ENCODE data around the gene ZEB1.

ZEB1 gene

DNA sequence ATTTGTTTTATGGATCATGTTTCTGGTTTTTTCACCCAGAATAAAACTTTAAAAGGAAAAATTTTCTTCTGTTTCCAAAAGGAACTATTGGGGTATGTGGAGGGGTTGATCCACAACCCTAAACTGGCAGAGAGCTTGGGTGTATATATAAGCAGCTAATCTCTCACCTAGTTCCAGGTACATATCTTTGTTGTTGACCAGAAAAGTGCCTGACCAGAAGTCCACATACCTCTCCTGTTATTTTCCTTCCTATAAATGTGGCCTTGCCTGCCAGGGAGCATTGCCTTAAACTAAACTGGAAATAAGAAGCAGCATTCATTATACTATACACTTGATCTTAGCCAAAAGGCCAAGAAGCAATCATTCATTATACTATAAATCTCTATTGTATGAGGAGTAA, 112.0 kb downstream of the ZEB1 start:
- TF ChIP-seq CTCF (IDR thresholded peaks at IDR 0.05; ENCODE audit: low read depth, low read length, poor library complexity, severe bottlenecking) (no peak), EZH2phosphoT487 (IDR thresholded peaks at IDR 0.05; ENCODE audit: borderline replicate concordance, low read length) (no peak)

GRCh38 chr10:31437959-31438358, 118.9 kb downstream of the ZEB1 start:
- no peaks in the 10 kb centered on the region for H3K9me2 ChIP-seq (replicated peaks; ENCODE audit: control insufficient read depth, low read length)
- H3K79me2 ChIP-seq (ENCODE audit: control insufficient read depth, low read length): peaks cover 50% of the 10 kb centered on the region
- no peaks in the 10 kb centered on the region for H4K20me1 ChIP-seq (ENCODE audit: control insufficient read depth, insufficient read depth, low read depth, low read length)
- H3K36me3 ChIP-seq (ENCODE audit: control insufficient read depth, low read length): 0 out of 2 replicates have a peak, but pooled peaks cover 3% of the 10 kb centered on the region
- H3K4me2 ChIP-seq (ENCODE audit: low read length): no peak overlapping the region
- no peak overlapping the region for H3K27ac ChIP-seq (ENCODE audit: low read depth, low read length)
- no peaks in the 10 kb centered on the region for H3F3A ChIP-seq (ENCODE audit: control insufficient read depth, insufficient read depth)
- H3K9me3 ChIP-seq (ENCODE audit: control insufficient read depth, insufficient read depth, low read length): no peaks in the 10 kb centered on the region
- no peaks in the 10 kb centered on the region for H3K27me3 ChIP-seq (ENCODE audit: control insufficient read depth, low read length)
- no peaks in the 10 kb centered on the region for H3K4me1 ChIP-seq (ENCODE audit: control insufficient read depth, low read length)
- TF ChIP-seq CTCF (IDR thresholded peaks at IDR 0.05; ENCODE audit: low read depth, low read length, poor library complexity, severe bottlenecking) (no peak), EZH2phosphoT487 (IDR thresholded peaks at IDR 0.05; ENCODE audit: borderline replicate concordance, low read length) (no peak)
- H3K4me3 ChIP-seq (ENCODE audit: low read length): no peak overlapping the region

More for the DNA sequence above, 112.0 kb downstream of the ZEB1 start:
- Histone ChIP-seq H3K4me3 (ENCODE audit: low read length) (no peak overlapping the region), H3K27ac (ENCODE audit: low read depth, low read length) (no peak overlapping the region), H3K4me2 (ENCODE audit: low read length) (no peak overlapping the region), H3K4me1 (ENCODE audit: control insufficient read depth, low read length) (peaks cover 7% of the 10 kb centered on the region), H3F3A (ENCODE audit: control insufficient read depth, insufficient read depth) (no peaks in the 10 kb centered on the region), H3K79me2 (ENCODE audit: control insufficient read depth, low read length) (peaks cover 89% of the 10 kb centered on the region), H3K36me3 (ENCODE audit: control insufficient read depth, low read length) (no peaks in the 10 kb centered on the region), H3K9me2 (replicated peaks; ENCODE audit: control insufficient read depth, low read length) (no peaks in the 10 kb centered on the region), H3K27me3 (ENCODE audit: control insufficient read depth, low read length) (no peaks in the 10 kb centered on the region), H4K20me1 (ENCODE audit: control insufficient read depth, insufficient read depth, low read depth, low read length) (no peaks in the 10 kb centered on the region), H3K9me3 (ENCODE audit: control insufficient read depth, insufficient read depth, low read length) (no peaks in the 10 kb centered on the region)

GRCh38 chr10:31451766-31452165, 132.8 kb downstream of the ZEB1 start:
- Histone ChIP-seq H3K4me3 (ENCODE audit: low read length) (no peak overlapping the region), H3K4me1 (ENCODE audit: control insufficient read depth, low read length) (no peaks in the 10 kb centered on the region), H3K27me3 (ENCODE audit: control insufficient read depth, low read length) (no peaks in the 10 kb centered on the region), H4K20me1 (ENCODE audit: control insufficient read depth, insufficient read depth, low read depth, low read length) (no peaks in the 10 kb centered on the region), H3K36me3 (ENCODE audit: control insufficient read depth, low read length) (peaks cover 4% of the 10 kb centered on the region; the same call in 1 of the 2 replicates), H3K9me2 (replicated peaks; ENCODE audit: control insufficient read depth, low read length) (no peaks in the 10 kb centered on the region), H3K4me2 (ENCODE audit: low read length) (no peak overlapping the region), H3K79me2 (ENCODE audit: control insufficient read depth, low read length) (peaks cover 40% of the 10 kb centered on the region), H3K9me3 (ENCODE audit: control insufficient read depth, insufficient read depth, low read length) (peaks cover 11% of the 10 kb centered on the region), H3K27ac (ENCODE audit: low read depth, low read length) (no peak overlapping the region), H3F3A (ENCODE audit: control insufficient read depth, insufficient read depth) (no peaks in the 10 kb centered on the region)
- no peak for TF ChIP-seq CTCF (IDR thresholded peaks at IDR 0.05; ENCODE audit: low read depth, low read length, poor library complexity, severe bottlenecking)
- no peak for TF ChIP-seq EZH2phosphoT487 (IDR thresholded peaks at IDR 0.05; ENCODE audit: borderline replicate concordance, low read length)

Data from DOHH2 (cell line).